Gastrocnemius medialis (tissue), 4 donors: ENCODE measurements around the gene KDM5B.

ENCODE experiments used
- POLR2A ChIP-seq, 2 donors: fragments of 450-650 bp; IDR thresholded peaks; one replicate each; pipeline ENCODE4 v1.6.1; 2017; ENCODE audit warnings: antibody characterized with exemption in 2 of 2, mild to moderate bottlenecking in 2 of 2, moderate library complexity in 2 of 2
- TF ChIP-seq, protein P1 (sequence below), 5 experiments: fragments of 450-650 bp in 3 of 5; fragments of 200-600 bp in 2 of 5; sonication (generic) in 2 of 5; IDR thresholded peaks in 4 of 5; conservative IDR thresholded peaks in 1 of 5; 1 replicate in 4 of 5; 2 replicates in 1 of 5; pipeline ENCODE4 v1.5.1; 2016 to 2019; ENCODE audit warnings: antibody characterized with exemption in 5 of 5, mild to moderate bottlenecking in 3 of 5, moderate library complexity in 3 of 5

DNA sequence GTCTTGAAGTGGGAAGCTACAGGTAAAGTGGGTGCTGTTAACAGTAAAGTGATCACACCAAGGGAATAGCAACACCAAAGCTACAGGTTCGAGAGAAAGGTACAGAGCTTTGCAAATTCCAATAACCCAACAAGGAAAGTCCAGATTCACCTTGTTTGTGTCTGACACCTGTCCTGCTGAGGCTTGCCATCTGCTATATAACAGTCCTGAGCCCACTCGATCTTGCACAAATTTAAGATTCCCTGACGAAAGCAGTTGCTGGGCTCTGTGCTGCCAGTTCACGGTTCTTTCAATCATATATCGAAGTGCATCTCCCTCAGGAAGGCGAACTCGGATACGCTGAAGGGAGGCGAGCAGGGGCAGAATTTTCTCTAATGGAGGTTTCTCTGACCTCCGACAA, 75.0 kb downstream of the KDM5B start:
- TF ChIP-seq, protein P1, sequence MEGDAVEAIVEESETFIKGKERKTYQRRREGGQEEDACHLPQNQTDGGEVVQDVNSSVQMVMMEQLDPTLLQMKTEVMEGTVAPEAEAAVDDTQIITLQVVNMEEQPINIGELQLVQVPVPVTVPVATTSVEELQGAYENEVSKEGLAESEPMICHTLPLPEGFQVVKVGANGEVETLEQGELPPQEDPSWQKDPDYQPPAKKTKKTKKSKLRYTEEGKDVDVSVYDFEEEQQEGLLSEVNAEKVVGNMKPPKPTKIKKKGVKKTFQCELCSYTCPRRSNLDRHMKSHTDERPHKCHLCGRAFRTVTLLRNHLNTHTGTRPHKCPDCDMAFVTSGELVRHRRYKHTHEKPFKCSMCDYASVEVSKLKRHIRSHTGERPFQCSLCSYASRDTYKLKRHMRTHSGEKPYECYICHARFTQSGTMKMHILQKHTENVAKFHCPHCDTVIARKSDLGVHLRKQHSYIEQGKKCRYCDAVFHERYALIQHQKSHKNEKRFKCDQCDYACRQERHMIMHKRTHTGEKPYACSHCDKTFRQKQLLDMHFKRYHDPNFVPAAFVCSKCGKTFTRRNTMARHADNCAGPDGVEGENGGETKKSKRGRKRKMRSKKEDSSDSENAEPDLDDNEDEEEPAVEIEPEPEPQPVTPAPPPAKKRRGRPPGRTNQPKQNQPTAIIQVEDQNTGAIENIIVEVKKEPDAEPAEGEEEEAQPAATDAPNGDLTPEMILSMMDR (IDR thresholded peaks at IDR 0.05 in 4 of 5, conservative IDR thresholded peaks at IDR 0.05 in 1 of 5) = no peak
- no peak for TF ChIP-seq POLR2A (IDR thresholded peaks at IDR 0.05)
